ENCODE results near the gene ELSPBP1.

DNA sequence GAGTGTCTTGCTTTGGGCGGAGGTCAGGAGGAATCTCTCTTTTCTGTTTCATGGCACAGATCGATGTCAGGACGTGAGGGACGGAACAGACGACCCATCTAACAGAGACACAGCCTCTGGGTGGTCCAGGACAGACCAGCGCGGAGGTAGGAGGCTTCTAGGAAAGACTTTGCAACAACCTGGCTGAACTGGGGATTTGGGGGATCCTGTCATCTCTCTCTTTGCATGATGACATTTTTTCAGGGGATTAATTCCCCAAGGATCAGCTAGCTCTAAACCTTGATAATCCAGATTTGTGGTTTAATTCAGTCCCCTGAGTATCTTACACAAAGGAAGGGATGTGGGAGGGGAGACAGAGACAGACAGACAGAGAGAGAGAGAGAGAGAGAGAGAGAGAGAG is 35.0 kb downstream of the ELSPBP1 start:
- TF ChIP-seq POLR2A (IDR thresholded peaks at IDR 0.05) (no peak), POLR2AphosphoS5 (IDR thresholded peaks at IDR 0.05) (no peak)
- TF ChIP-seq, protein P1, sequence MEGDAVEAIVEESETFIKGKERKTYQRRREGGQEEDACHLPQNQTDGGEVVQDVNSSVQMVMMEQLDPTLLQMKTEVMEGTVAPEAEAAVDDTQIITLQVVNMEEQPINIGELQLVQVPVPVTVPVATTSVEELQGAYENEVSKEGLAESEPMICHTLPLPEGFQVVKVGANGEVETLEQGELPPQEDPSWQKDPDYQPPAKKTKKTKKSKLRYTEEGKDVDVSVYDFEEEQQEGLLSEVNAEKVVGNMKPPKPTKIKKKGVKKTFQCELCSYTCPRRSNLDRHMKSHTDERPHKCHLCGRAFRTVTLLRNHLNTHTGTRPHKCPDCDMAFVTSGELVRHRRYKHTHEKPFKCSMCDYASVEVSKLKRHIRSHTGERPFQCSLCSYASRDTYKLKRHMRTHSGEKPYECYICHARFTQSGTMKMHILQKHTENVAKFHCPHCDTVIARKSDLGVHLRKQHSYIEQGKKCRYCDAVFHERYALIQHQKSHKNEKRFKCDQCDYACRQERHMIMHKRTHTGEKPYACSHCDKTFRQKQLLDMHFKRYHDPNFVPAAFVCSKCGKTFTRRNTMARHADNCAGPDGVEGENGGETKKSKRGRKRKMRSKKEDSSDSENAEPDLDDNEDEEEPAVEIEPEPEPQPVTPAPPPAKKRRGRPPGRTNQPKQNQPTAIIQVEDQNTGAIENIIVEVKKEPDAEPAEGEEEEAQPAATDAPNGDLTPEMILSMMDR (IDR thresholded peaks at IDR 0.05) = no peak
